Right cardiac atrium (tissue), 5 donors: ENCODE data around the gene ULK2. TPM values are rescaled to one million over a fixed set of nuclear protein-coding genes. Genes with fewer than 3 reads are reported as not detected.

ENCODE experiments used
- ATAC-seq, 2 donors: fragments of 200-7000 bp; cut with Tn5 transposase; one replicate each; pipeline versions ENCODE4 v1.8.0 to v1.9.1; 2020; ENCODE audit warnings: moderate library complexity in 2 of 2, mild to moderate bottlenecking in 1 of 2
- DNase-seq, 3 donors: peaks; one replicate each; pipeline ENCODE4 v3.0.0-alpha.2; 2020
- H3K27ac ChIP-seq: one replicate; pipeline ENCODE4 v1.5.1; 2013; ENCODE audit warnings: mild to moderate bottlenecking, low read length, control low read depth, moderate library complexity
- H3K27me3 ChIP-seq: one replicate; pipeline ENCODE4 v1.6.1; 2013; ENCODE audit not compliant: control insufficient read depth, insufficient read depth
- H3K4me1 ChIP-seq: one replicate; pipeline ENCODE4 v1.6.1; 2013; ENCODE audit warnings: low read length; ENCODE audit not compliant: control insufficient read depth, insufficient read depth
- H3K4me3 ChIP-seq: one replicate; pipeline ENCODE4 v1.5.1; 2013; ENCODE audit warnings: low read length, control low read depth
- H3K9me3 ChIP-seq: one replicate; pipeline ENCODE4 v1.6.1; 2013; ENCODE audit warnings: low read length; ENCODE audit not compliant: control insufficient read depth
- WGBS: extraction: QIAGEN DNeasy Blood & Tissue Kit; methylation state at CpG from one replicate; pipeline ENCODE4 v1.1.7; 2013; 5-methylcytosine and 5-hydroxymethylcytosine counted together
- intact Hi-C, 4 donors: fragments of 100-400 bp; cut with DNase I; formaldehyde crosslinking; loops; one replicate each; pipeline versions ENCODE4 v1.11.0 to v1.14.0; 2022 to 2023
- polyA plus RNA-seq: library from polyadenylated mRNA; stranded (reverse); fragments of 200-250 nt; gene quantifications from one replicate; pipeline ENCODE4 v1.2.3, GENCODE V29; 2013
- total RNA-seq, 4 donors: library from RNA; stranded (reverse); fragmentation: NEBNext Ultra II Directional; extraction: Animal tissue kit (Norgen Biotek cat#: 25700); gene quantifications; one replicate each; pipeline ENCODE4 v1.2.1, GENCODE V29; 2021
- donor health status: healthy with polysubstance abuse.
- donor health status: DM: no; HTN: yes; CAD: no.
- donor health status: DM: no; HTN: no; CAD: no.
- donor health status: DM: no; HTN: yes; CAD: no; lungs with severe emphysema.
- donor health status: DM: yes; HTN: yes; CAD: no.

Gene ULK2
- total and polyA plus RNA-seq, 5 donors: 5.8 to 16.9 (median 15.1) TPM

DNA sequence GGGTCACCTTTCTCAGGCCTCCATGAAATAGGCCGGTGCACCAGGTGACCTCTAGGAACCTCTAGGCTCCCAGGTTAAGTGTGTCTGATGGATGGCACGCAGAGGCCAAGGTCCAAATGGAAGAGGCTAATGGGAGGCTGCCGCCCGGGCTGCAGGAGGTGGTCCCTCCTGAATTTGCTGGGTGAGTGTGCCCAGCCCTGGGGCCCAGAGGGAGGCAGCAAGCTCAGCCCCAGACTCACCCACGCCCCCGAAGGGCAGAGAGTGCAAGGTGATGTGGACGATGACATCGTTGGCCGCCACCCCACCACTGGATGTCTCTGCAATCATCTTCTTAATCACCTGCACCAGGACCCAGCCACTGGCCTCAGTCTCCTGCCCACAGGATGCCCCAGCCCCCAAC is 129.0 kb downstream of the ULK2 start:
- DNase-seq: peak in 2 of 3 donors; percentile 3 to 59
- H3K27me3 ChIP-seq: no peaks in the 10 kb centered on the region
- no peaks in the 10 kb centered on the region for H3K4me1 ChIP-seq
- H3K4me3 ChIP-seq: no peak overlapping the region
- no peak overlapping the region for H3K27ac ChIP-seq
- 97% methylated on average over 9 of the region's 9 CpGs for WGBS
- intact Hi-C loops: no loop called here
- ATAC-seq: no peak
- no peaks in the 10 kb centered on the region for H3K9me3 ChIP-seq

DNA sequence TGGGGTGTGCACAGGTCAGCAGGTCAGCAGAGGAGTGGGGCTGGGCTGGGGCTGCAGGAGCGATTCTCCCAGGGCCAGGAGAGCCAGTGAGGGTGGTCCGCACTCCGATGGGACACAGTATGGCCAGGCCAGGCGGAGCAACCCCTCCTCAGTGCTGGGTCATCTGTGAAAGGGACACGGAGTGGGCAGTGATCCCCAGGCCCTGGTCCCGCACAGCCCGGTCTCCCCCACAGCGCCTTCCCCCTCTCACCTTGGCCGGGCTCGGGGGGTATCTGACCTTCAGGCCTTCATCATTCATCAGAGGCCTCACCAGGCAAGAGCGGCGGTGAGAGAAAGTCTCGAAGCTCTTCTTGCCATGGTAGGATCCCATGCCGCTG is 129.7 kb downstream of the ULK2 start:
- ATAC-seq: peak in 1 of 2 donors; percentile 6
- intact Hi-C loops: no loop called here

DNA sequence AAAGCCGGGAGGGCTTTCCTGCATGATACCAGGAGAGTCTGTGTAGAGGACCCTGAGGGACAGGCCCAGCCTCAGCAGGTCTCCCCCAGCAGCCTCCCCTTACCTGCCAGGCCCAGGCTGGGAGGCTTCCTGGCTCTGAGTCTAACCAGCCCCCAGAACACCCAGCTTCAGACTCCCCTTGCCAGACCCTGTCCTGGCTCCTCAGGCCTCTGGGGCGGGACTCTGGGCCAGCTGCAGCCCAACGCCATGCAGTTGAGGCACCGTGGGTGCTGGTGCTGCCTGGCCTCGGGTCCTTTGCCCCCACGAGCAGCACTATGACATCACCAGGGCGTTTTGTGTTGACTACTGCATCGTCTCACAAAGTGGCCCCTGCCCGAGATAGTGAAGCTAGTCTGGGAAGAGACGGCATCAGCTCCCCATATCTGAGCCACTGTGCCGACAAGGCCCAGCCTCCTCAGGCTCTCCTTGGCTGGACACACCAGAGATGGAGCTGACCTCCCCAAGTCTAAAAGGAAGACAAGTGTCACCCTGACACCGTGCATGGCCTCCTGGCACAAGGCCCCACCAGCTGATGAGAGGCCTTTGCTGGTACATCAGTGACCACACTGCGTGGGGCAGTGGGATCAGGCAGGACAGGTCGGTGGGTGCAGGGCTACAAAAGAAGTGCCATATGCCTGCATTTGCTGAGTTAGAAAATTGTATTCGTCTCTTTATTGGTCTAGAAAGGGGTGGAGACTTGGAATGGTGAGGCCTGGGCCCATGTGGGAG is 130.2 kb downstream of the ULK2 start:
- ATAC-seq: no peak
- 76% methylated on average over 15 of the region's 15 CpGs for WGBS
- Histone ChIP-seq H3K4me3 (no peak overlapping the region), H3K4me1 (no peaks in the 10 kb centered on the region), H3K9me3 (no peaks in the 10 kb centered on the region), H3K27ac (no peak overlapping the region), H3K27me3 (no peaks in the 10 kb centered on the region)
- intact Hi-C loops: no loop called here
- peak in 1 of 3 donors; percentile 38 for DNase-seq

More for the DNA sequence above, 129.7 kb downstream of the ULK2 start:
- peak in 2 of 3 donors; percentile 28 to 38 for DNase-seq
- Histone ChIP-seq H3K27ac (no peak overlapping the region), H3K4me3 (no peak overlapping the region), H3K9me3 (no peaks in the 10 kb centered on the region), H3K4me1 (no peaks in the 10 kb centered on the region), H3K27me3 (no peaks in the 10 kb centered on the region)
- 96% methylated on average over 14 of the region's 14 CpGs for WGBS

DNA sequence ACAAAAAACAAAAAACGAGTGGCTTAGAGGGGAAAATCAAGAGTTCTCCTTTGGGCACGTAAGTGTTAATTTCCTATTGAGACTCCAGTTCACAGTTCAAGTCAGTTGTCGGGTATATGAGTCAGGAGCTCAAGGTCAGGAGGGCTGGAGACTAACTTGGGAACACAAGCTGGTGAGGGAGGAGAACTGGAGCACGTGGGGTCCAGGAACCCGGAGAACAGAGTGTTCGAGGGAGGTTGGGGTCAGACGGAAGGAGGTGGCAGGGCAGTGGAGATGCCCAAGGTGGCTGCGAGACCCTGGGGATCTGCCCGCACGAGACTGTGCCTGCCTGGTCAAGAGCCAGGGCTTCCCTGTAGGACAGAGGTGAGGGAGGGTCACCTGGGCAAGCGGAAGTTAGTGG is 131.7 kb downstream of the ULK2 start:
- no peaks in the 10 kb centered on the region for H3K27me3 ChIP-seq
- H3K9me3 ChIP-seq: no peaks in the 10 kb centered on the region
- WGBS: 61% methylated on average over 11 of the region's 11 CpGs
- H3K4me1 ChIP-seq: no peaks in the 10 kb centered on the region
- H3K4me3 ChIP-seq: no peak overlapping the region
- no peak for ATAC-seq
- peak in 1 of 3 donors; percentile 16 for DNase-seq
- no peak overlapping the region for H3K27ac ChIP-seq
- intact Hi-C loops: no loop called here

DNA sequence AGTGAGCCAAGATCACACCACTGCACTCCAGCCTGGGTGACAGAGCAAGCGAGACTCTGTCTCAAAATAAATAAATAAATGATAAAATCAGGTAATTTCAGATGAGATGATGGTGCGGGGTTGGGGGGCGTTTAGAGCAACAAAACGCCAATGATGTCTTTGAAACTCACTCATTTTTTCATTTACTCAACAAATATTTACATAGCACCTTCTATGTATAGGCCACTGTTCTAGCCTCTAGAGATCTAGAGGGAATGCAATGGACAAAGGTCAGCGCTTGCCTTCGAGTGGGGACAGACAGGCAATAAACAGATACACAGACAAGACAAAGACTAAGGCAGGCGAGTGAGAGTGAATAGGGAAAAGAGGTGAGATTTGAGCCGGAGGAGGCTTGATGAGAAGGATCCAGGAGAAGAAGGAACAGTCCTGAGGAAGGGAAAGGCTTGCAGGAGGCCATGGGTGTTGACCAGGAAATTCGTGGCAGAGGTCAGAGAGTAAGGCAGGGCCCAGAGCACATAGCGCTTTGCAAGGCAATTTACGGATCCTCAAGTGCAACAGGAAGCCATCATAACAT is 133.7 kb downstream of the ULK2 start:
- no peak overlapping the region for H3K27ac ChIP-seq
- ATAC-seq: no peak
- no peaks in the 10 kb centered on the region for H3K9me3 ChIP-seq
- intact Hi-C loops: no loop called here
- no peaks in the 10 kb centered on the region for H3K27me3 ChIP-seq
- 77% methylated on average over 11 of the region's 11 CpGs for WGBS
- H3K4me3 ChIP-seq: no peak overlapping the region
- no peak for DNase-seq
- H3K4me1 ChIP-seq: no peaks in the 10 kb centered on the region

DNA sequence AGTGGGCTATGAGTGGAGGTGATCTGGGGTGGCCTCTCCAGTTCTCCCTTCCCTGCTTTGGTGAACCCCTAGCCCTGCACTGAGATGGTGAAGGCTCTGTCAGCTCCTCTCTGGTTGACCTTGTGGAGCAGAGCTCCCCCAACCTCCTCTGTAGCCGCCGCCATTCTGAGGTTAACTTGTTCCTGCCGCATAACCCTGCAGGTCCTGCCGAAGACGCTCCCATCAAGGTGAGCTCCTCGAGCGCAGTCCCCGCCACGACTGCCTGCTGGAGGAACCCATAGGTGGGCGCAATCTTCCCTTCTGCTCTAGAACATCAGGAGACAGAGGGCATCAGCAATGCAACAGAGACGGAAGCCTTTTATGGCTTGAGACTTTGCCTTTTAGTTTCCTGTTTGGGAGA is 136.1 kb downstream of the ULK2 start:
- 92% methylated on average over 11 of the region's 11 CpGs for WGBS
- H3K9me3 ChIP-seq: no peaks in the 10 kb centered on the region
- no peak overlapping the region for H3K27ac ChIP-seq
- DNase-seq (peak in 1 of 3 donors; percentile 37), ATAC-seq (no peak)
- peaks cover 8% of the 10 kb centered on the region for H3K4me1 ChIP-seq
- no peaks in the 10 kb centered on the region for H3K27me3 ChIP-seq
- intact Hi-C loops: no loop called here
- H3K4me3 ChIP-seq: no peak overlapping the region

DNA sequence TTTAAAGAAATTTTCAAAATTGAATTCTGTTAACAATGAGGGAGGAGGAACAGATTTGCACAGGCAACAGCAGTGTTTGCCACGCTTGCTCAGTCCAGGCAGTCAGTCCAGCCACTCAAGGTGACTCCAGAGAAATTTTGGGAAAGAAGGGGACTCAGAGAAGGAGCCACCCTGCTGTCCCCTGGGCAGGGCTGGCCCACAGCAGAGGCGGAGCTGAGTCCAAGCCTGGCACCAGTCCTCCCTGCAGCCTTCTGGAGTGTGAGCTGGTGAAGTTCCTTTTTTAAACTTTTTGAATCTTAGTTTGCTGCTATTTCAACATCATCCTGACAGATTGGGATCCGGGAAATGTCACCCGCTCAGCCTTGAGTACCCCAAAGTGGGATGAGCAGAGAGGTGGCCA is 136.9 kb downstream of the ULK2 start:
- Histone ChIP-seq H3K27ac (no peak overlapping the region), H3K27me3 (no peaks in the 10 kb centered on the region), H3K4me1 (peaks cover 8% of the 10 kb centered on the region), H3K4me3 (no peak overlapping the region), H3K9me3 (no peaks in the 10 kb centered on the region)
- DNase-seq (peak in 2 of 3 donors; percentile 50 to 65), ATAC-seq (no peak)
- intact Hi-C loops: no loop called here
- WGBS: 63% methylated on average over 4 of the region's 4 CpGs

DNA sequence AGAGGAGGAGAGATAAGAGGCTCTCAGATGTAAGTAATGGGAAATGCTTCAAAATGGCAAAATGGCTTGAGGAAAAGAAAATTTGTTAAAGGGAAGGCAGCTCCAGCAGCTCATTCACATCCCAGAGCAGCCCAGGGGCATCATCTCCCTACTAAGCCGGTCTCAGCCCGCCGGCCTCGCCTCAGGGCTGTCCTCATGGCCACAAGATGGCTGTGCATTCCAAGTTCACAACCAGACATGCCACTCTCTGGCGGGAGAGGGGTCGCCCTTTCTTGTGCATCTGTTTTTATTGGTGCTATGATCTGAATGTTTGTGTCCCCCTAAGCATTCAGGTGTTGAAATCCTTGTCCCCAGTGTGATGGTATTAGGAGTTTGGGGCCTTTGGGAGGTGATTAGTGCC is 137.8 kb downstream of the ULK2 start:
- WGBS: 96% methylated on average over 6 of the region's 6 CpGs
- Histone ChIP-seq H3K27me3 (no peaks in the 10 kb centered on the region), H3K9me3 (no peaks in the 10 kb centered on the region), H3K4me3 (no peak overlapping the region), H3K27ac (no peak overlapping the region), H3K4me1 (peaks cover 8% of the 10 kb centered on the region)
- intact Hi-C loops: no loop called here
- peak in 1 of 3 donors; percentile 23 for DNase-seq
- ATAC-seq: no peak

DNA sequence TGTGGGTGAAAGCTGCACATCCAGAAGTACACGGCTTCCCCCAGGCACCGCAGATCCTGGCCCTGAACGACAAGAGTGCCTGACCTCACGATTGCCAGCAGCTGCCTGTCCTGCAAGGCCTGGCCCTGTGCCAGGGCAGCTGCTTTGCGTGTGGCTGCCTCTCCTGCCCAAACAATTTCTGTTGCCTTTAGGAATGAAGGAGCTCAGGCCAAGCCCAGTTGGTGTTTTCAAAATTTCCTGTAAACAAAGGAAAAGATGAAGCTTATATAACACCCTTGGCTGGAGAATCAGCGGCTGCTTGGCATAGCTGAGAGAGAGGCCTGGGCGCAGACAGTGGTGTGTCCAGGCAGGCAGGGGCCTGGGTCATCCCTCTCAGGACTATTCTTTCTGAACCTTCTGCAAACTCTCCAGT is 139.6 kb downstream of the ULK2 start:
- intact Hi-C loops: no loop called here

DNA sequence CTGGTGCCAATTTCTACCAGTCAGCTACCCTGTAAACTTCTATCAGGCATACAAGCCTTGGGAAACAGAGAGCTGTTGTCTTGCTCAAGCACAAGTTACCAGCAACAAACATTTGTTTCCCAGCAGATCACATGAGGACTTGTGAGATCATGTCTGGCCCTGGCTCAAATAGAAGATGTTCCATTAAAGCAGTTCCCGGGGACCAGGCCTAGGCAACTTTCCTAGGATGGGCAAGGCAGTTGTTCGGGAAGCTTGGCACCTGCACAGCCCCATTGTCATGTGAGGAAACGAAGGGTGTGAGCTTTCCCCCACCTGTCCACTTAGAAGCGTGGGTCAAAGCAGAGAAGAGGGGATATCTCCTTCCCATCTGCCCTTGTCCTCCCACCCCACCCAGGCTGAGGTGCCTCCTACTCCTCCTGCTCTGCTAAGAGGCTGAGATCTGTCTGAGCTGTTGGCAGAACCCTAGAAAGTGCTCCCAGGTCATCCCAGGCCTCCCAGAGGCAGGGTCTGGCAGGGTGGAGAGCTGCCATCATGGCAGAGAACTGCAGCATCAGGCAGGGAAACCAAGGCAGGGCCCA is 140.1 kb downstream of the ULK2 start:
- intact Hi-C loops: no loop called here
- Histone ChIP-seq H3K27me3 (no peaks in the 10 kb centered on the region), H3K27ac (peak overlapping the region; percentile 94), H3K4me1 (peaks cover 8% of the 10 kb centered on the region), H3K4me3 (no peak overlapping the region), H3K9me3 (no peaks in the 10 kb centered on the region)
- DNase-seq (peak; percentile 54 to 77 (median 65)), ATAC-seq (peak; percentile 78 to 79)
- WGBS: 30% methylated on average over 4 of the region's 4 CpGs

More for the DNA sequence above, 139.6 kb downstream of the ULK2 start:
- H3K4me3 ChIP-seq: no peak overlapping the region
- DNase-seq (peak; percentile 87 to 95 (median 91)), ATAC-seq (peak; percentile 79 to 80)
- peak overlapping the region; percentile 94 for H3K27ac ChIP-seq
- H3K9me3 ChIP-seq: no peaks in the 10 kb centered on the region
- peaks cover 8% of the 10 kb centered on the region for H3K4me1 ChIP-seq
- WGBS: 8% methylated on average over 7 of the region's 7 CpGs
- no peaks in the 10 kb centered on the region for H3K27me3 ChIP-seq

DNA sequence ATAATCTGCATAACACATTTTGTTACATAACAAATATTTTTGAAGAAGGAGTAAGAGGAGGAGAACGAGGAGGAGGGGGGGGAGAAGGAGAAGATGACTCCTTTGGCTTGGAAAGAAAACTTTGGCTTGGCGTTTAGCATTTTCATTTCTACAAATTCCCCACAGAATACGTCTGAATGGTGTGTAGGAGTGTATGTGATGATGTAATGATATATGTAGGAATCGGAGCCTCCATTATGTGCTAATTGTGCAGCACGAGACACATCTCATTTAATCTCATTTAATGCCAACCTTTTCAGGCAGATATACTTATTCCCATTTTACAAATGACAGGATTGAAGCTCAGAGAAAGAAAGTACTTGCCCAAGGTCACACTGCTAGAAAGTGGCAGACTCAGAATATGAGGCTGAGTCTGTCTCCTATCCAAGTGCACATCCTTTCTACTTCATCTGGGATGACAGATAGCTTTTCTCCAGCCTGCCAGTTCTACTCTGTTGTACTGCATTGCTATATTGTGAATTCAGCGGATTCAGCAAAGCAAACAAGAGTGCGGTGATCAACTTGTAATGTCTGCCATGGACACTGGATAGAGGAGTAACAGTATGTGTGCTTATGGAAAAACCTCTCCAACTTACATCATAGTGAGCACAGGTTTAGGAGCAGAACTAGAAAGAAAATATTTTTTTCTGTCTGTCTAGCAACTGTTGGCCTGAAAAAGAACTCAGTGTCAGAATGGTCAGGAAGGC is 140.9 kb downstream of the ULK2 start:
- no peaks in the 10 kb centered on the region for H3K9me3 ChIP-seq
- DNase-seq (no peak), ATAC-seq (no peak)
- H3K27me3 ChIP-seq: no peaks in the 10 kb centered on the region
- peaks cover 8% of the 10 kb centered on the region for H3K4me1 ChIP-seq
- intact Hi-C loops: no loop called here
- peak overlapping the region; percentile 94 for H3K27ac ChIP-seq
- WGBS: 66% methylated on average over 7 of the region's 7 CpGs
- H3K4me3 ChIP-seq: no peak overlapping the region
